HG03103 (cell line): Measurements from ENCODE around the gene AGPAT3.
"Not testable (repeated sequence)": the region's sequence is repeated elsewhere in the genome, so short reads cannot be mapped to it uniquely, and the experiment has no call there.

Experiments
- ATAC-seq: cut with Tn5 transposase; IDR thresholded peaks from one replicate; pipeline ENCODE4 v1.9.1; 2021; ENCODE audit warnings: low read depth; ENCODE audit not compliant: unreplicated experiment

Gene AGPAT3, protein sequence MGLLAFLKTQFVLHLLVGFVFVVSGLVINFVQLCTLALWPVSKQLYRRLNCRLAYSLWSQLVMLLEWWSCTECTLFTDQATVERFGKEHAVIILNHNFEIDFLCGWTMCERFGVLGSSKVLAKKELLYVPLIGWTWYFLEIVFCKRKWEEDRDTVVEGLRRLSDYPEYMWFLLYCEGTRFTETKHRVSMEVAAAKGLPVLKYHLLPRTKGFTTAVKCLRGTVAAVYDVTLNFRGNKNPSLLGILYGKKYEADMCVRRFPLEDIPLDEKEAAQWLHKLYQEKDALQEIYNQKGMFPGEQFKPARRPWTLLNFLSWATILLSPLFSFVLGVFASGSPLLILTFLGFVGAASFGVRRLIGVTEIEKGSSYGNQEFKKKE

DNA sequence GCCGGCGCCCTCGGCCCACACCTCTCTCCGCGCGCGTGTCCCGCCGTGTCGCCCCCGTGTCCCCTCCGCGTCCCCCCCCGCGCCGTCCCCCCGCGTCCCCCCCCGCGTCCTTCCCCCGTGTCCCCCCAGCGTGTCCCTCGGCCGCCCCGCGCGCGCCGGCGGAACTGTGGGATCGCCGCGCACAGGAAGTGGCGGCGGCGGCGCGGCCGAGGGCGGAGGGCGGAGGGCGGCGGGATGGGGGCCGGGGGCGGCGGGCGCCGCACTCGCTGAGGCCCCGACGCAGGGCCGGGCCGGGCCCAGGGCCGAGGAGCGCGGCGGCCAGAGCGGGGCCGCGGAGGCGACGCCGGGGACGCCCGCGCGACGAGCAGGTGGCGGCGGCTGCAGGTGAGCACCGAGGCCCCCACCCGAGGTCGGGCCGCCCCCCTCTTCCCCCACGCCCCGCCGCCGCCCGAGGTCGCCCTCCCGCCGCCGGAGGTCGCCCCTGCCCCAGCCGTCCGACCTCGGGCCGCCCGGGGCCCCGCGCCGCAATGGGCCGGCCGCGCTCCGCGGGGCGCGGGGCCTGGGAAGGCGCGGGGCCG is at the start of gene AGPAT3:
Gene AGPAT3, plus strand, starts transcription at position 262 of the 578 bp plus-strand sequence. CDS start 94,459 bp downstream, outside the sequence.
- ATAC-seq, result no peak

DNA sequence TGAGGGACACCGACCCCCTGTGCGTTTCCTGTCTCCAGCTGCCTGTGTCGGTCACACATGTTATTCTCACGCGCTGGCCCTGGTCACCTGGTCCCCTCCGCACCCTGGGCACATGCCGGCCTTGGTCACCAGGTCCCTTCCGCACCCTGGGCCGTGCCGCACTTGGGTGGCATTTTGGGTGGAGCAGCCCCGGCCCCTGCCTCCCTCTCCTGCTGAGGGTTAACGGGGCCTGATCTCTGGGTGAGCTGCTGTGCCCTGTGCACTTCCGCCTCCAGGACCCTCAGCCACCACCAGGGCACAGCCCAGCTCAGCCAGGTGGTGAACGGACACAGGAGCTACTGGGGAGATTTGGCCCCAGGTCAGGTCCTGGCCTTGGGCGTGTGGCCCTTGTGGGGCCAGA is 49.0 kb upstream of the AGPAT3 start:
- ATAC-seq, result no peak

DNA sequence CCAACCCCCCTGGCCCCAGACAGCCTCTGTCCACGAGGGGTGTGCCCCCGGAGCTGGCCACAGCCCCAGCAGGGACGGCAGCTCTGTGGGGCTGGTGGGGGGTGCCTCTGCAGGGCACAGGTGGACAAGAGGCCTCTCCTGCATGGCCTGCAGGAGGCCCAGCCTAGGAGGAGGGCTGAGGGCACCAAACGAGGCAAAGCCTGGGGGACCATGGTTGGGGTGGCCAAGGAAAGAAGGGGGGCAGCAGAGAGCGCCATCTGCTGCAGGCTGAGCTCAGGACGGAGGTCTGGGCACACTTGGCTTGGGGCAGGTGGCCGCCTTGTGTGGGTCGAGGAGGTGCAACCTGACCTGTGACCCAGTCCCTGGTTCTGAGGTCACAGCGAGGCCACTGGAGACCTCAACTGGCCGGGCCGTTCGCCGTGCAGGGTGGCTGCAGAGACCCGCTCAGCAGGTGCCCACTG is 48.4 kb upstream of the AGPAT3 start:
- ATAC-seq, result no peak

DNA sequence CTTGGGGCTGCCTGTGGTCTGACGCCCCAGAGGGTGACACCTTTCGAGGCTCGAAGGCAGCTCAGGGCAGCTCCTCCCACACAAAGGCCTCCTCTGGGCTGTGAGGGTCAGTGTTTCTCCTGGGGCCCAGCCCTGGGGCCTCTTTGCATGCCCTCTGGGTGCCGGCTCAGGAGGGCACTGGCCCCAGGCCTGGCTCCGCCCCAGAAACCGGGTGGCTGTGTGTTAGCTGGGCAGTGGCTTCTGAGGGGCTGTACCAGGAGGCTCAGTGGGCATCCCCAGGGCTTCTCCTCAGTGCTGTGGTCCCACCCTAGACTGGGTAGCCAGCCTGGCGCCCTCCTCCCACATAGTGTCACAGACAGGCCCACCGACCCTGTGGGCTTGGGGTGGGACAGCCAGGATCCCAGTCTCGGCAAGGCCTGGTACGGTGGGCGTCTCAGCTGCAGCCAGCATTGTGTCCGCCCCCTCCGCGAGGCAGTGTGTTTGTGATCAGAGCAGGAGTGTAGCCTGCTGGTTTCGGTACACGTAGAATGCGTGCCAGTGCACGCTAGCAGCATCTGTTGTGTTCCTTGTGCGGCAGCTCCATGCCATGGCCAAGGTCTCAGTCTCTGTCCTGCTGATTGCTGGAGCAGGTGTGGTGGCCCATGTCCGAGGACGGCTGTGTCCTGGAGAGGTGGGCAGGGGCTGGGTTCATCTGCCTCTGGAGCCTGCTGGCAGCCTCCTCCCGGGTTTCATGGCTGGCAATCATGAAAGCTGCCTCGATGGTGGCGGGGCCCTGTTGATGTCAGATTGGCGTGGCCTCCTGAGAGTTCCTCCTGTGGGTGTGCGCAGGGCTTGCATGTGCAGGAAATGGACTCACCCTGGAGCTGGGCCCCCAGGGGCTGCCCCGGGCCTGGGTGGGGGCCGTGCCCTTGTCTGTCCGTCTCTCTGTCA is 47.6 kb upstream of the AGPAT3 start:
- ATAC-seq, result no peak

DNA sequence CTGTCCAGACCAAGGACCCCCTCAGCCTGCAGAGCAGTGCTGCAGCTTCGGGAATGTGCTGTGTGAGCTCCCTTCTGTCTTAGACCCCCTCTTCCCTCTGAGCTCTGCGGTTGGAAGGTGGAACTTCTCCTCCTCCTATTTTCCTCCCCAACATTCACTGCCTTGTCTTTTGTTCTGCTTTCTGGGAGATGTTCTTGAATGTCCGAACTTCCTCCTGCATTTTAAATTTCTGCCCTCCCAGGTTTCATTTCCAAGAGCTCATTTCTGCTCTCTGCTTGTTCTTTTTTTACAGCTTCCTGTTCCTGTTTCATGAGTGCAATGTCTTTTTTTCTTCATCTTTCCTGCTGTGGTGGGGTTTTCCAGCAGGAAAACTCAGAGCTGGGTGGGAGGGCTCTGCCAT is 46.3 kb upstream of the AGPAT3 start:
- ATAC-seq, result no peak

DNA sequence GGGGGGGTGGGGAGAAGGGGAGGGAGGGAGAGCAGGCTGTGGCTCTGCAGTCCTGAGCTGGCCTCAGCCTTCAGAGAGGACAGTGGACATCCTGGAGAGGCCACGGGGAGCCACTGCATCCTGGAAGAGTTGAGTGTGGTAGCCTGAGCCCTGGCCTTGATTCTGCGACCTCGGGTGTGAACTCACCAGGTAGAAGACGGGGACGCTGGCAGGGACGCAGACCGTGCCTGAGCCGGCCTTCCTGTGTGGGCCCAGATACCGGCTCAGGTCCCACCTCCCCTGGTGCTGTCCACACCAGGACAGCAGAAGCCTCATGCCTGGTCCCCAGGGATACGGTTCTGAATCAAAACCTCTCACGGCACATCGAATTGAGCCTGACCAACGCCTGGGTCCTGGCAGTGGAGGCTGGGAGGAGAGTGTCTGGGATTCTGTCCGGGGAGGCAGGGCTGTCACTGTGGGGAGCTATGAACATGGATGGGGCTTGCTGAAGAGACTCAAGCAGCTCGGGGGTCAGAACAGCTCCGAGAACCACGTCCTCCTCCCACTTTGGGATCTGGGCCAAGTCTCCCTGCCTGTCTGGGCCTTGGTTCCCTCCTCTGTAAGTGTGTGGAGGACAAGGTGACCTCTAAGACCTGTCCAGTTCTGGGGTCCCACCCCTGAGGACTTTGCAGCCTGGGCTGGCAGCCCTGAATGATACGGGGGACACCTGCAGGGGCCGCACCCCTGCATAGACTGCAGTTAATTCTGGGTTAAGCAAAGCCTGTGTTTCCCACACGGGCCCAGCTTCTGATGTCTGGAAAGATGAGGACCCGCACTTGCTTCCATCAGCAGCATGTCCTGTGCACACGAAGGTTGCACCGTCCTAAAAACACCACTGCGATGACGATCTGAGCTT is 45.3 kb upstream of the AGPAT3 start:
- ATAC-seq, result no peak

DNA sequence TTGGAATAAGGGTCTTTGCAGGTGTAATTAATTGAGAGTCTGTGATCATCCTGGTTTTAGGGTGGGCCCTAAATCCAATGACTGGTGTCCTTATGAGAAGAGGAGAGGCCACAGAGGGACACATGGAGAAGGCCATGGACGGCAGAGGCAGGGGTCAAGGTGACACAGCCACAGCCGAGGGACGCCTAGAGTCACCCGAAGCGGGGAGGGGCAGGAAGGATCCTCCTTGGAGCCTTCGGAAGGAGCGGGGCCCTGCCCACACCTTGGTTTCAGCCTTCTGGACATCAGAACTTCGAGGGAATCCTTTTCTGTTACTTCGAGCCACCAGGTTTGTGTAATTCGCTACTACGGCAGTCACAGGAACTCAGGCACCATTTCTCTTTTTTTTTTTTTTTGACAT is 44.6 kb upstream of the AGPAT3 start:
- no peak for ATAC-seq

DNA sequence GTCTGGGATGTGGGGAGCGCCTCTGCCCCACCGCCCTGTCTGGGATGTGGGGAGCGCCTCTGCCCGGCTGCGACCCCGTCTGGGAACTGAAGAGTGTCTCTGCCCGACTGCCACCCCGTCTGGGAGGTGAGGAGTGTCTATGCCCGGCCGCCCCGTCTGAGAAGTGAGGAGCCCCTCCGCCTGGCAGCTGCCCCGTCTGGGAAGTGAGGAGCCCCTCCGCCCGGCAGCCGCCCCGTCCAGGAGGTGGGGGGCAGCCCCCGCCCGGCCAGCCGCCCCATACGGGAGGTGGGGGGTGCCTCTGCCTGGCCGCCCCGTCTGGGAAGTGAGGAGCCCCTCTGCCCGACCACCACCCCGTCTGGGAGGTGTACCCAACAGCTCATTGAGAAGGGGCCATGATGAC is 42.9 kb upstream of the AGPAT3 start:
- ATAC-seq, result not testable (repeated sequence)

DNA sequence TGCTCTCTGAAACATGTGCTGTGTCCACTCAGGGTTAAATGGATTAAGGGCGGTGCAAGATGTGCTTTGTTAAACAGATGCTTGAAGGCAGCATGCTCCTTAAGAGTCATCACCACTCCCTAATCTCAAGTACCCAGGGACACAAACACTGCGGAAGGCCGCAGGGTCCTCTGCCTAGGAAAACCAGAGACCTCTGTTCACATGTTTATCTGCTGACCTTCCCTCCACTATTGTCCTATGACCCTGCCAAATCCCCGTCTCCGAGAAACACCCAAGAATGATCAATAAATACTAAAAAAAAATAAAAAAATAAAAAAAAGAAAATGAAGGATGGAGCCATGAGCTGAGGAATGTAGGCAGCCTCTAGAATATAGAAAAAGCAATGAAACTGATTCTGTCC is 42.3 kb upstream of the AGPAT3 start:
- not testable (repeated sequence) for ATAC-seq

DNA sequence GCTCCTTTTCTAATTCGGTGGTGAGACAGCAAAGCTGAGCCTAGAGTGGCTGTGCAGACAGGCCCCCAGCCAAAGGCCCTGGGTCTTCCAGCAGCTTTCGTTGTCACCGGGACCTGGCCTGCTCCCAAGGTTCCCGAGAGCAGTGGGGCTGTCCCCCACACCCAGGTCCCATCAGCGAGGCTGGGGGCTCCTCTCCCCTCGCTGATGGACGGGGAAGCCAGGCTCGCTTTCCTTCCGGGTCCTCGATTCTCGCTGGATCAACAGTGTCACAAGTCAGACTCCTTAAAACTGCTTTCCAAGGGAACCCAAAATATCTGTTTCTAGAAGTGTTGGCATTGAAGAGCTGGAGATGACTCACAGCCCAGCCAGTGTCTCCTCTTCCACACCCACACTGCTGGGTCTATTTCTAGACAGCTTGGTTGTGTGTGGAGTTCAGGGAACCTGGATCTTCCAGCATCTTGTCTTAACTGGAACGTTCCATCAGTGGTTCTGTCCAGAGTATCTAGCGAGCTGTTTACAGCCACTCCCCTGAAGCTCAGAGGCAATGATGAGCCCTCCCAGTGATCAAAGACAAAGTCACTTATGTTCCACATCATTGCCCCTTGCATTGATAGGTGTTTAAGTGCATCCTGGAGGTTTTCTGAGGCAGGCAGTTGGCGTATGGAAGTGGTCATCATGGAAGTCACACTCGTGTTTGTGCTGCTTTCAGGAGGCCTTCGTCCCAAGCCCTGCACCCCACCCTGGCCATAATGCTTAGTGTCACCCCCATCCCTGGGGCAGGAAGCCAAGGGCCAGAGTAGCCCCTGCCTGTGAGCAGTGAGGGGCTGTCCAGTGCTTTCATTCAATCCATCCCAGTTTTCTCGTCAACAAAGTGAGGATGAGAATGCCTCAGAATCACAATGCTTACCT is 40.4 kb upstream of the AGPAT3 start:
- no peak for ATAC-seq

DNA sequence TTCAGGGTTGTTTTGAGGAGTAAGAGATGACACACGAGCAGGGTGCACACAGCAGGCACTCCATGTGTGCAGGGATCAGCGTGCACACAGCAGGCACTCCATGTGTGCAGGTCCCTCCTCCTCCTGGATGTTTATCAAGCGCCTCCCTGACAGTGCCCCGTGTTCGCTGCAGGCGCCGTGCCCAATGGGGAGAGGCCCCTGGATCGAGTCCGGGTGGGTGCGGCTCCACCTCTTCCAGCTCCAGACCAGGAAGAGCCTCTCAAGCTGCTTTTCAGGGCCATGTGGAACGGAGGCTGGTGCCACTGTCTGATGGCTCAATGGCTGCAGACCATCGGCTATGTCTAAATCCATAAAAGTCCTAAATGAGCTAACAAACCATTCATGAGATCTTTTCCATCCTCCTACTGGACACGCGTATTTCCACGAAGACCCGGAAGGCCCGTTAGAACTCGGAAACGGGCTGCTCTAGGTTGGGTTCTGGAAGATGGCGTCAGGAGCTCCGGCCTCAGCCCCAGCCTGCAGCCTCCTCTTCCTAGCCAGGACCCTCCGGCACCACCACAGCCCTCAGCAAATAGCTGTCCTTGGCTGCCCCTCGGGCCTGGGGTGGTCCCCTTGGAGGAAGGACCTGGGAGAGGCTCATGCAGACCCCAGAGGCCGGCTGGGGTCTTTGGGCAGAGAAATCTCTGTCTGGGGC is 39.6 kb upstream of the AGPAT3 start:
- ATAC-seq, result no peak

DNA sequence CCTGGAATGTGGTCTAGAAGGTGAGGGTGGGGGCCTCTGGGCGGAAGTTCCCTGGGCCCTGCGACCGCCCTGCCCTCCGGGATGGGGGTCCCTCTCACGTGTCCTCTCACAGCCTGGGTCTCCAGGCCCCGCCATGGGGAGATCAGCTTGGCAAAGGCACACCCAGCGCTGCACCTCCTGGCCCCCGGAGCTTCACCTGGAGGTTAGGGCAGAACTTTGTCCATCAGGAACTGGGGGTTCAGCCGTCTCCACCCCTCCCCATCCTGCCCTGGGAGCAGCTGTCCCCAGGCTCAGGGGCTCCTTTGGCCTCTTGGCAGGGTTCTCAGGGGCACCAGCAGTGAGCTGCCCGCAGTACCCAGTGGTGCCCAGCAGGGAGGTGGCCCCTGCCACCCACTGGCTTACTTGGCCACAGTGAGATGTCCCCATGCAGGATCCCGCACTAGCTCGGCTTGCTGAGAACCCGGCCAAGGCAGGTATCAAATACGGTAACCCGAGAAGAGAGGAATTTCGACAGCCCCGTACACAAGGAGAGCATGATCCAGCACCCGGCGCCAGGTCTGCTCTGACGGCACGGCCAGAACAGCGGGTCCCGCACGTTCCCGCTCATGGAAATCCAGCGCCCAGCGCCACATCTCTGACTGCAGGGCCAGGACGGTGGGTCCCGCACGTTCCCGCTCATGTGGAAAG is 38.9 kb upstream of the AGPAT3 start:
- ATAC-seq, result no peak

DNA sequence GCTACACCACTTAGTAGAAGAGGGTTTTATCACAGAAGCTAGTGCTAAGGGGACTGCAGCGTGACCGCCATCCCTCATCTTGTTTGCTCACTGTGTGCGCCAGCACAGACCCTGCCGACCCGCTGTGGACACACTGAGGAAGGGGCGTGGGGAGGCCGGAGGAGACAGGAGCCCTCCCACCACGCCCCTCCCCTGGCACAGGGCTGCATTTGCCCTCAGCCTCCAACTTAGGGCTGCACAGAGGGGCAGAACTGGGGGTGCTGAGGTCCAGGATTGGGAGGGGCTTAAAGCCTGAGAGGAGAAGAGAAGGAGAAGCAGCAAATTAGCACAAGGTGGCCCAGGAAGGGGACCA is 38.4 kb upstream of the AGPAT3 start:
- no peak for ATAC-seq

DNA sequence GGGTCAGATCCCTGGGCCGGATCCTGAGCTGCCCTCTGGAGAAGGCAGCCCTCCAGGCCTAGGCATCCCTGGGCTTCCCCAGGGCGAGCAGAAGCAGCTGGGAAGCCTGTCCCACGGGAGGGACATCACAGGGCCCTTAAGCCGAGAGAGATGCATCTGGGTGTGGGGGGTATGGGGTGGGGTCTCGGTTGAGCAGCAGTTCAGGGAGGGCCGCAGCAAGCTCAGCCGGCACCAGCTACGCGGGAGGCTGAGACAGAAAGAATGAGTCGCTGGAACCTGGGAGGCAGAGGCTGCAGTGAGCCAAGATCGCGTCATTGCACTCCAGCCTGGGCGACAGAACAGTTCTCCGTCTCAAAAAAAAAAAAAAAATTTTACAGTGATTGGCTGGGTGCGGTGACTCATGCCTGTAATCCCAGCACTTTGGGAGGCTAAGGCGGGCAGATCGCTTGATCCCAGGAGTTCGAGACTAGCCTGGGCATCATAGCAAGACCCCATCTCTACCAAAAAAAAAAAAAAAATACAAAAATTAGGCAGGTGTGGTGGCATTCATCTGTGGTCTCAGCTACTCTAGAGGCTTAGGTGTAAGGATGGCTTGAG is 37.9 kb upstream of the AGPAT3 start:
- no peak for ATAC-seq

DNA sequence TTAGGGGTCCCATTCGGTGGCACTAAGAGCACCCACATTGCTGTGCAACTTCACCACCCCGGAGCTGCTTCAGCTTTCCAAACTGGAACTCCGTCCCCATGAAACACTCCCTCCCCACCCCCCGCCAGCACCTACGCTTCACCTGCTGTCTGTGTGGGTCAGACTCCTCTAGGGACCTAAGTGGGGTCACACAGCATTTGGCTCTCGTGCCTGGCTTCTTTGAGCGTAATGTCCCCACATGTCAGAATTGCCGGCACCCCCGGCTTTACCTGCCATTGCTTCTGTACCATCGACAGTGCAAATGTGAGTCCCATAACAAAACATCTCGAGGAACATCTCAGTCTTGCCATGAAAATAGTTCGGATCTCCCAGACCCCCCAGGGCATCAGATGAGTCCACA is 35.9 kb upstream of the AGPAT3 start:
- ATAC-seq, result no peak

DNA sequence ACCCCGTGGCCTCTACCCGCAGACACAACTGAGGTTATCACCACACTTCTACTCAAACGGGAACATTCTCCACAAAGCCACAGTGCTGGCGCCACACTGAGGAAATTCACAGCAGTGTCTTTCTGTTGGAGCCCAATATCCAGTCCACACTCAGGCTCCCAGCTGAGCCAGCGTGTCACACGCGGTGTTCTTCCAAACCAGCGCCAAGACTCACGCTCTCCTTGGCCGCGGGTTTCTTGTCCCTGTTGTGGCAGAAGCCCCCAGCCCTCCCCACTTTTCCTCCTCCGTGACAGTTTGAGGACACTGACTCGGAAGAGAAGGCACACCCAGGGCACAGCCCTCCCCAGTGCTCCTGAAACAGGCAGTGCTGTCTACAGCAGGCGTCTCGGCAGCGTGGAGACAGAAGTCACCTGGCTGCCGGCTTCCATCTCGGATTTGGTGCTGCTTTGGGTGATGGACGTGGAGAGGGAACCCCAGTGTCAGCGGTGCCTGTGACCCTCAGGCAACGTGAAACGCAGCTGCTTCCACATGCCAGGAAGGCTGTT is 35.4 kb upstream of the AGPAT3 start:
- ATAC-seq, result no peak

DNA sequence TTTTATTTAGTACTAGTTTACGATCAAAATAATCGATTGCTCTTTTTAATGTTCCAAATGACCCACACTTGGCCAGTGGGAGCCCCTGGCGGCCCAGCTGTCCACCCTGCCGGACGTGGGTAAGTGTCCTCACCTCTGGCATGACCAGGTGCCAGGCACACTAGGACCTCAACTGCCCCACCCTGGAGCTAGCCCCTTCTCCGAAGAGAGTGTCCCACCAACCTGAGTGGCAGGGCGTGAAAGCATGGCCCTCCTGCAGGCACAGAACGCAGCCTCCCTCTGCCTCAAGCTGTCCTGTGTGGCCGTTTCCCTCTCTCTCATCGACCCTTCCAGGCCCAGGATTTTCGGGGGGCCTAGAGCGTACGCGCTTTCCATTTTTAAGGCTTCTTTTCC is 32.9 kb upstream of the AGPAT3 start:
- ATAC-seq, result no peak
